PC-9 (cell line): ENCODE data around the gene FADS3. TPM values are rescaled to one million over a fixed set of nuclear protein-coding genes. Genes with fewer than 3 reads are reported as not detected.

Source experiments
- BruUV-seq: library from RNA; stranded (reverse); fragments of 400-500 nt; replicated peaks from 2 replicates; lab custom pipeline; 2021; lab: Mats Ljungman, UMichigan
- CTCF ChIA-PET: fragments of 300-600 bp; sonication (Branson Sonifier 250); formaldehyde crosslinking; loops from one replicate; lab custom pipeline; 2022; ENCODE audit warnings: antibody characterized with exemption; lab: Charles Lee
- POLR2A ChIA-PET: fragments of 300-600 bp; sonication (Branson Sonifier 250); formaldehyde crosslinking; loops from one replicate; lab custom pipeline; 2022; ENCODE audit warnings: antibody characterized with exemption; ENCODE audit not compliant: unreplicated experiment; lab: Charles Lee
- DNase-seq, 2 experiments: peaks; one replicate each; pipeline versions ENCODE4 v3.0.0 to v3.0.0-alpha.2; 2015 to 2022; ENCODE audit warnings: mixed read lengths in 1 of 2
- H2AFZ ChIP-seq: fragments of 200-600 bp; sonication (generic); 2 replicates; pipeline ENCODE4 v1.8.1; 2017; ENCODE audit warnings: antibody characterized with exemption
- H3F3A ChIP-seq: fragments of 200-600 bp; sonication (generic); 2 replicates; pipeline ENCODE4 v1.8.1; 2017; ENCODE audit warnings: antibody characterized with exemption, mild to moderate bottlenecking, low read depth; ENCODE audit not compliant: insufficient read depth
- H3K27ac ChIP-seq: fragments of 200-600 bp; sonication (generic); 2 replicates; pipeline ENCODE4 v1.6.1; 2016; ENCODE audit warnings: mixed run types
- H3K27me3 ChIP-seq: fragments of 200-600 bp; sonication (generic); 2 replicates; pipeline ENCODE4 v1.6.1; 2016; ENCODE audit warnings: low read depth, mixed run types; ENCODE audit not compliant: insufficient read depth
- H3K36me3 ChIP-seq: fragments of 200-600 bp; sonication (generic); 2 replicates; pipeline ENCODE4 v1.6.1; 2016; ENCODE audit warnings: low read depth, mixed run types
- H3K4me1 ChIP-seq: fragments of 200-600 bp; sonication (generic); replicated peaks from 2 replicates; pipeline ENCODE4 v1.6.1; 2016; ENCODE audit warnings: mixed run types; ENCODE audit not compliant: insufficient read depth
- H3K4me2 ChIP-seq: fragments of 200-600 bp; sonication (generic); 2 replicates; pipeline ENCODE4 v1.6.1; 2017; ENCODE audit warnings: mixed run types
- H3K4me3 ChIP-seq: fragments of 200-600 bp; sonication (generic); 2 replicates; pipeline ENCODE4 v1.6.1; 2016; ENCODE audit warnings: mixed run types
- H3K79me2 ChIP-seq: fragments of 200-600 bp; sonication (generic); 2 replicates; pipeline ENCODE4 v1.6.1; 2017; ENCODE audit warnings: low read depth, mixed run types
- H3K9me2 ChIP-seq: fragments of 200-600 bp; sonication (generic); 2 replicates; pipeline ENCODE4 v1.8.1; 2017; ENCODE audit warnings: mild to moderate bottlenecking; ENCODE audit not compliant: insufficient read depth
- H3K9me3 ChIP-seq: fragments of 200-600 bp; sonication (generic); 2 replicates; pipeline ENCODE4 v1.8.1; 2016; ENCODE audit warnings: low read depth; ENCODE audit not compliant: insufficient read depth
- H4K20me1 ChIP-seq: fragments of 200-600 bp; sonication (generic); 2 replicates; pipeline ENCODE4 v1.8.1; 2017; ENCODE audit not compliant: insufficient read depth
- EZH2 ChIP-seq: fragments of 200-600 bp; sonication (generic); IDR thresholded peaks from 2 replicates; pipeline ENCODE4 v1.8.0; 2017; ENCODE audit warnings: antibody characterized with exemption, low read depth
- intact Hi-C: fragments of 100-400 bp; cut with micrococcal nuclease; formaldehyde crosslinking; loops from one replicate; pipeline ENCODE4 v1.10.0; 2022; ENCODE audit not compliant: unreplicated experiment
- total RNA-seq: library from RNA; stranded (reverse); gene quantifications from 2 replicates; pipeline ENCODE4 v1.2.3, GENCODE V29; 2021
- TF ChIP-seq, protein P1 (sequence below): fragments of 200-600 bp; sonication (generic); conservative IDR thresholded peaks from 2 replicates; pipeline ENCODE4 v1.6.1; 2017; ENCODE audit warnings: mixed run types, antibody characterized with exemption, mild to moderate bottlenecking, moderate library complexity

The FADS3 gene
- total RNA-seq, 1 experiment from 2014 or later, result 75.5 TPM

DNA sequence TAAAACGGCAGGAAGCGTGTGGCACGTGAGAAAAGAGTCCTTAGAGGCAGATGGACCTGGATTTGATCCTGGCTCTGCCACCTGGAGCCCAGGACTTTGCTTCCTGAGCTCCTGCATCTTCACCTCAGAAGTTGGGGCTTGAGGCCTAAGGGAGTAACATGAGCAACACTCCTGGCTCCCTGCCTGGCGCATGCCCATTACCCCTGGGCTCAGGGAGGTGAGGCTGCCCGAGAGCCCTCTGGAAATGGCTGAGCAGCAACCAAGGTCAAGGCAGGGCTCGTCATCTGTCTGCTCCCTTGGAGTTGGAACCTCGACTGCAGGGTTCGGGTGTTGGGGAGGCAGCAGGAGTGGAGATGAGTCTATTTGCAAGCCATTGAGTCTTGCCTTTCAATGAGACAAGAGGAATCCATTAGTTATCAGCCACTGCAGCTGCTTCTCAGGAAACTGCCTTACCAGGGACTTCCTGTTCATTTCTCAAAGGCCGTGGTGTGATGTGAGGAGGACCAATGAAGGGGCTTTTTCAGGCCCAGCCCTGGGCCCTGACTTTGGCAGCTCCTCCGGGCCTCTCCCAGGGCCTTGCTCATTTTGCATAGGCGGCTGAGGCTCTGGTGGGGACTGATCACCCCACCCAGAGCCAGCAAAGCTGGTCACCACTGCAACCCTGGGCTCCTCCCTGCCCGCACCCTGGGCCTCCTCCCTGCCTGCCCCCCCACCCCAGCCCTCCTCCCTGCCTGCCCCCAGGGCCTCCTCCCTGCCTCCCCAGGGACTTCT lies 56.9 kb downstream of the FADS3 start:
- H4K20me1 ChIP-seq, result no peaks in the 10 kb centered on the region
- TF ChIP-seq, protein P1, sequence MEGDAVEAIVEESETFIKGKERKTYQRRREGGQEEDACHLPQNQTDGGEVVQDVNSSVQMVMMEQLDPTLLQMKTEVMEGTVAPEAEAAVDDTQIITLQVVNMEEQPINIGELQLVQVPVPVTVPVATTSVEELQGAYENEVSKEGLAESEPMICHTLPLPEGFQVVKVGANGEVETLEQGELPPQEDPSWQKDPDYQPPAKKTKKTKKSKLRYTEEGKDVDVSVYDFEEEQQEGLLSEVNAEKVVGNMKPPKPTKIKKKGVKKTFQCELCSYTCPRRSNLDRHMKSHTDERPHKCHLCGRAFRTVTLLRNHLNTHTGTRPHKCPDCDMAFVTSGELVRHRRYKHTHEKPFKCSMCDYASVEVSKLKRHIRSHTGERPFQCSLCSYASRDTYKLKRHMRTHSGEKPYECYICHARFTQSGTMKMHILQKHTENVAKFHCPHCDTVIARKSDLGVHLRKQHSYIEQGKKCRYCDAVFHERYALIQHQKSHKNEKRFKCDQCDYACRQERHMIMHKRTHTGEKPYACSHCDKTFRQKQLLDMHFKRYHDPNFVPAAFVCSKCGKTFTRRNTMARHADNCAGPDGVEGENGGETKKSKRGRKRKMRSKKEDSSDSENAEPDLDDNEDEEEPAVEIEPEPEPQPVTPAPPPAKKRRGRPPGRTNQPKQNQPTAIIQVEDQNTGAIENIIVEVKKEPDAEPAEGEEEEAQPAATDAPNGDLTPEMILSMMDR, result no peak
- no peak for TF ChIP-seq EZH2
- TSS peak; percentile 41 for BruUV-seq
- H3F3A ChIP-seq, result no peaks in the 10 kb centered on the region
- no peak overlapping the region for H3K4me3 ChIP-seq
- CTCF ChIA-PET, result no interaction called here
- H3K4me1 ChIP-seq, result 0 out of 2 replicates have a peak, but pooled peaks cover 5% of the 10 kb centered on the region
- no peaks in the 10 kb centered on the region for H3K9me2 ChIP-seq
- no peak overlapping the region for H3K4me2 ChIP-seq
- no peaks in the 10 kb centered on the region for H3K79me2 ChIP-seq
- no peak overlapping the region for H3K27ac ChIP-seq
- POLR2A ChIA-PET, result interaction anchor here (0.5 to 0.9 kb wide), 2 partner anchors 19 to 67 kb away, joined by 4 to 19 read pairs; no protein-coding TSS in a partner anchor
- no peaks in the 10 kb centered on the region for H3K27me3 ChIP-seq
- H3K9me3 ChIP-seq, result no peaks in the 10 kb centered on the region
- H3K36me3 ChIP-seq, result no peaks in the 10 kb centered on the region
- H2AFZ ChIP-seq, result no peak overlapping the region
- peak in 1 of 2 experiments; percentile 64 for DNase-seq
- intact Hi-C loops, result no loop called here

DNA sequence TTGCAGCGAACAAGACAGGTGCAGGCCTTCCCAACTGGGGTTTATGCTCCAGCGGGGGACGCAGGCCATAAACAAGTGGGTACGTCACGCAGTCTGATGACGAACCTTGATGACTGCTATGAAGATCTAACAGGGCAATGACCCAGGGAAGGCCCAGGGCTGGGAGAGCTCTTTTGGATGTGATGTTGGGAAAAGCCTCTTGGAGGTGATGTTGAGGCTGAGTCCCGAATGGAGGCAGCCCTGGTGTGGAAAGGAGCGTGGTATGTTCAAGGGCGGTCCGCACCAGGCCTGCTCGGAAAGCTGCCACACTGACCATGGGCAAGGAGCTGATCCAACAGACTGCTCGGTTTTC lies 57.4 kb downstream of the FADS3 start:
- no peaks in the 10 kb centered on the region for H4K20me1 ChIP-seq
- H3K4me3 ChIP-seq, result no peak overlapping the region
- no peak overlapping the region for H3K4me2 ChIP-seq
- DNase-seq, result no peak
- BruUV-seq, result no TSS peak
- ChIA-PET CTCF (interaction anchor here (0.6 kb wide), 1 partner anchor 34 kb away, joined by 6 read pairs; no protein-coding TSS in a partner anchor), POLR2A (interaction anchor here (0.9 kb wide), 1 partner anchor 19 kb away, joined by 4 read pairs; no protein-coding TSS in a partner anchor)
- no peak overlapping the region for H2AFZ ChIP-seq
- no peaks in the 10 kb centered on the region for H3K9me3 ChIP-seq
- H3F3A ChIP-seq, result no peaks in the 10 kb centered on the region
- no peaks in the 10 kb centered on the region for H3K36me3 ChIP-seq
- TF ChIP-seq, protein P1, result no peak
- TF ChIP-seq EZH2, result no peak
- no peaks in the 10 kb centered on the region for H3K9me2 ChIP-seq
- H3K27me3 ChIP-seq, result no peaks in the 10 kb centered on the region
- 0 out of 2 replicates have a peak, but pooled peaks cover 5% of the 10 kb centered on the region for H3K4me1 ChIP-seq
- intact Hi-C loops, result no loop called here
- H3K27ac ChIP-seq, result no peak overlapping the region
- H3K79me2 ChIP-seq, result no peaks in the 10 kb centered on the region

DNA sequence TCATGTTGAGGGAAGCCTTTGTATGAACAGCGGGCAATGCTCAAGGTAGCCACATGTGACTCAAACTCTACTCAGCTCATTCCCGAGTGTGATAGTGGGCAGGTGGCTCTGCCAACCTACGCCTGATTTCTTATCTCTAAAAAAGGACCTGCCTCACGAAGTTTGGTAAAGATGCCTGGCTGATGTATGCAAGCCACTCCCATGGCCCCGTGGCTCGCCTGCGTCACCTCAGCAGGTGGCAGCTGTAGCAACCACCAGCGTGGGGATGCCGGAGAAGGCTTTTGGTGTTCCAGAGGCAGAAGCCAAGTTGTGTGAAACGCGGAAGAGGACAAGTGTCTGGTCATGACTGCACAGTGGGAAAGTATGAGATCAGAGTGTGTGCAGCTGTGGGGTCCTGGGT lies 57.9 kb downstream of the FADS3 start:
- no peak for DNase-seq
- H3K27me3 ChIP-seq, result no peaks in the 10 kb centered on the region
- no peak overlapping the region for H3K4me3 ChIP-seq
- no peaks in the 10 kb centered on the region for H4K20me1 ChIP-seq
- H3K27ac ChIP-seq, result no peak overlapping the region
- H3K9me2 ChIP-seq, result no peaks in the 10 kb centered on the region
- 0 out of 2 replicates have a peak, but pooled peaks cover 5% of the 10 kb centered on the region for H3K4me1 ChIP-seq
- no peaks in the 10 kb centered on the region for H3K36me3 ChIP-seq
- BruUV-seq, result no TSS peak
- no peak overlapping the region for H2AFZ ChIP-seq
- ChIA-PET CTCF (interaction anchor here (0.6 kb wide), 1 partner anchor 33 kb away, joined by 6 read pairs; no protein-coding TSS in a partner anchor), POLR2A (interaction anchor here (0.6 kb wide), 1 partner anchor 18 kb away, joined by 6 read pairs; no protein-coding TSS in a partner anchor)
- intact Hi-C loops, result no loop called here
- no peaks in the 10 kb centered on the region for H3F3A ChIP-seq
- H3K9me3 ChIP-seq, result no peaks in the 10 kb centered on the region
- TF ChIP-seq, protein P1, result no peak
- TF ChIP-seq EZH2, result no peak
- no peak overlapping the region for H3K4me2 ChIP-seq
- H3K79me2 ChIP-seq, result no peaks in the 10 kb centered on the region
